HEK293 (cell line): ENCODE data around the gene CRTC3.

ENCODE experiments used
- REST ChIP-seq: fragments of 450-650 bp; formaldehyde crosslinking; IDR thresholded peaks from 2 replicates; pipeline ENCODE4 v1.5.1; 2016; ENCODE audit warnings: missing biosample characterization, missing genetic modification characterization
- YY1 ChIP-seq: fragments of 450-650 bp; formaldehyde crosslinking; IDR thresholded peaks from 2 replicates; pipeline ENCODE4 v1.5.1; 2018; ENCODE audit warnings: missing biosample characterization, missing genetic modification characterization
- ZNF639 ChIP-seq: fragments of 450-650 bp; formaldehyde crosslinking; IDR thresholded peaks from 2 replicates; pipeline ENCODE4 v1.5.1; 2016; ENCODE audit warnings: missing biosample characterization, missing genetic modification characterization
- ZNF768 ChIP-seq: fragments of 450-650 bp; formaldehyde crosslinking; IDR thresholded peaks from 2 replicates; pipeline ENCODE4 v1.5.1; 2018; ENCODE audit warnings: missing biosample characterization, mild to moderate bottlenecking, missing genetic modification characterization

- TF ChIP-seq YY1 (tag by site-specific recombination) (no peak), REST (tag by site-specific recombination) (no peak), ZNF639 (no peak), ZNF768 (tag by site-specific recombination) (no peak)
These were observed 145.7 kb downstream of the CRTC3 start for GRCh38 chr15:90675464-90675863.
